SK-N-SH treated with all-trans-retinoic acid at 6 μM for 48 hours (cell line): ENCODE data around the gene CDC34.

Source experiments
- ATAC-seq: fragments of 200-7000 bp; cut with Tn5 transposase; 3 replicates; pipeline ENCODE4 v1.9.1; 2020; ENCODE audit warnings: mild to moderate bottlenecking, moderate library complexity
- ARNTL ChIP-seq: fragments of 450-650 bp; formaldehyde crosslinking; IDR thresholded peaks from 2 replicates; pipeline ENCODE4 v1.5.0; 2020; ENCODE audit warnings: low read depth, mild to moderate bottlenecking, moderate library complexity, borderline replicate concordance
- BACH2 ChIP-seq: fragments of 250-450 bp; sonication (Bioruptor Pico); IDR thresholded peaks from 2 replicates; pipeline ENCODE4 v1.9.0; 2021; ENCODE audit warnings: mild to moderate bottlenecking, borderline replicate concordance
- CSDC2 ChIP-seq: fragments of 250-450 bp; sonication (Bioruptor Pico); IDR thresholded peaks from 2 replicates; pipeline ENCODE4 v1.5.0; 2020; ENCODE audit warnings: mild to moderate bottlenecking, moderate library complexity
- ESRRG ChIP-seq: fragments of 250-450 bp; sonication (Bioruptor Pico); IDR thresholded peaks from 2 replicates; pipeline ENCODE4 v1.6.1; 2021; ENCODE audit warnings: mild to moderate bottlenecking
- GLIS3 ChIP-seq: fragments of 250-450 bp; sonication (Bioruptor Pico); IDR thresholded peaks from 2 replicates; pipeline ENCODE4 v1.5.0; 2020; ENCODE audit warnings: mild to moderate bottlenecking, moderate library complexity
- ISL1 ChIP-seq: fragments of 250-450 bp; sonication (Bioruptor Pico); IDR thresholded peaks from 2 replicates; pipeline ENCODE4 v2.1.2; 2022; ENCODE audit warnings: mild to moderate bottlenecking, moderate library complexity
- OSR1 ChIP-seq: fragments of 250-450 bp; sonication (Bioruptor Pico); IDR thresholded peaks from 2 replicates; pipeline ENCODE4 v1.8.0; 2022; ENCODE audit warnings: moderate library complexity, mild to moderate bottlenecking, inconsistent platforms
- RARB ChIP-seq: fragments of 250-450 bp; sonication (Bioruptor Pico); IDR thresholded peaks from 2 replicates; pipeline ENCODE4 v1.8.0; 2021; ENCODE audit warnings: mild to moderate bottlenecking, moderate library complexity
- SNAI2 ChIP-seq: fragments of 250-450 bp; sonication (Bioruptor Pico); IDR thresholded peaks from 2 replicates; pipeline ENCODE4 v1.5.0; 2020; ENCODE audit warnings: mild to moderate bottlenecking, moderate library complexity
- TCF4 ChIP-seq: fragments of 250-450 bp; sonication (Bioruptor Pico); IDR thresholded peaks from 2 replicates; pipeline ENCODE4 v1.8.0; 2021; ENCODE audit warnings: mild to moderate bottlenecking, moderate library complexity, borderline replicate concordance
- TOX ChIP-seq: fragments of 250-450 bp; sonication (Bioruptor Pico); IDR thresholded peaks from 2 replicates; pipeline ENCODE4 v1.8.0; 2021; ENCODE audit warnings: mild to moderate bottlenecking, moderate library complexity, borderline replicate concordance
- ZC3H10 ChIP-seq: fragments of 250-450 bp; sonication (Bioruptor Pico); IDR thresholded peaks from 2 replicates; pipeline ENCODE4 v1.5.1; 2021; ENCODE audit warnings: mild to moderate bottlenecking, moderate library complexity
- ZFP3 ChIP-seq: fragments of 250-450 bp; sonication (Bioruptor Pico); IDR thresholded peaks from 2 replicates; pipeline ENCODE4 v1.5.0; 2020; ENCODE audit warnings: mild to moderate bottlenecking, moderate library complexity
- ZFP30 ChIP-seq: fragments of 450-650 bp; formaldehyde crosslinking; IDR thresholded peaks from 2 replicates; pipeline ENCODE4 v1.5.0; 2022; ENCODE audit warnings: mild to moderate bottlenecking, moderate library complexity
- ZNF565 ChIP-seq: fragments of 450-650 bp; formaldehyde crosslinking; conservative IDR thresholded peaks from 2 replicates; pipeline ENCODE4 v1.5.0; 2020; ENCODE audit warnings: low read depth, mild to moderate bottlenecking, moderate library complexity
- ZNF70 ChIP-seq: fragments of 450-650 bp; formaldehyde crosslinking; IDR thresholded peaks from 2 replicates; pipeline ENCODE4 v1.5.0; 2020; ENCODE audit warnings: mild to moderate bottlenecking, moderate library complexity
- ZNF8 ChIP-seq: fragments of 450-650 bp; formaldehyde crosslinking; IDR thresholded peaks from 2 replicates; pipeline ENCODE4 v1.5.0; 2020; ENCODE audit warnings: mild to moderate bottlenecking, moderate library complexity
- TF ChIP-seq, protein P1 (sequence below): fragments of 250-450 bp; sonication (Bioruptor Pico); IDR thresholded peaks from 2 replicates; pipeline ENCODE4 v1.5.1; 2021; ENCODE audit warnings: mild to moderate bottlenecking, moderate library complexity
- TF ChIP-seq, protein P2 (sequence below): fragments of 250-450 bp; sonication (Bioruptor Pico); IDR thresholded peaks from 2 replicates; pipeline ENCODE4 v1.5.0; 2020; ENCODE audit warnings: mild to moderate bottlenecking, moderate library complexity
- TF ChIP-seq, protein P3 (sequence below): fragments of 250-450 bp; sonication (Bioruptor Pico); IDR thresholded peaks from 2 replicates; pipeline ENCODE4 v1.5.1; 2020; ENCODE audit warnings: low read depth, mild to moderate bottlenecking, moderate library complexity
- TF ChIP-seq, protein P4 (sequence below): fragments of 250-450 bp; sonication (Bioruptor Pico); IDR thresholded peaks from 2 replicates; pipeline ENCODE4 v1.8.0; 2021; ENCODE audit warnings: low read depth, mild to moderate bottlenecking, moderate library complexity, borderline replicate concordance

The CDC34 gene

DNA sequence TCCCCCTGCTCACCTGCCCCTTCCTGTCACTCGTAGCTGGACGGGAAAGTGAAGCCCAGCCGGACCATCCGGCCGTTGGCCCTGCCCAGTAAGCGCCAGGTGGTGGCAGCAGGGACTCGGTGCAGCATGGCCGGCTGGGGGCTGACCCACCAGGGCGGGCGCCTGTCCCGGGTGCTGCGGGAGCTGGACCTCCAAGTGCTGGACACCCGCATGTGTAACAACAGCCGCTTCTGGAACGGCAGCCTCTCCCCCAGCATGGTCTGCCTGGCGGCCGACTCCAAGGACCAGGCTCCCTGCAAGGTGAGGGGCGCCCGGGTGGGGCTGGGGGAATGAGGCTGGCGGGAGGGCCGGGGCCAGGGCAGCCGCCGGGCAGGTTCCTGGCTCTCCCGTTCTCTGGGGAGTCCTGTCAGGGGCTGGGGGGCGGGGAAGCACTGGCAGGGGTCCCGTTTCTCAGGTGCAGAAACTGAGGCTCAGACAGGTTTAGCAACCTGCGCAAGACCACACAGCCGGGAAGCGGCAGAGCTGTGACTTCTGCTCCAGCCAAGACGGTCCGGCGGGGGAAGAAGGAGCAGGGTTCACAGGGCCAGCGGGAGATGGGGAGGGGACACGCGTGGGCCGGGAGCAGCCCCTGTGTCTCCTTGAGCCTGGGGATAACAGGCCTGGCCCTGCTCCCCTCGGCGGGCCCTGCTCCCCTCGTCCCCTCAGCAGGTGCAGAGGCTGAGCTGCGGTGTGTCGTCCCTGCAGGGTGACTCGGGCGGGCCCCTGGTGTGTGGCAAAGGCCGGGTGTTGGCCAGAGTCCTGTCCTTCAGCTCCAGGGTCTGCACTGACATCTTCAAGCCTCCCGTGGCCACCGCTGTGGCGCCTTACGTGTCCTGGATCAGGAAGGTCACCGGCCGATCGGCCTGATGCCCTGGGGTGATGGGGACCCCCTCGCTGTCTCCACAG, 17.6 kb downstream of the CDC34 start (continued):
- TF ChIP-seq ARNTL (CRISPR knock-in tag) (no peak), ISL1 (CRISPR knock-in tag) (no peak), GLIS3 (CRISPR knock-in tag) (no peak), ESRRG (CRISPR knock-in tag) (no peak), ZNF565 (no peak), CSDC2 (CRISPR knock-in tag) (no peak)

DNA sequence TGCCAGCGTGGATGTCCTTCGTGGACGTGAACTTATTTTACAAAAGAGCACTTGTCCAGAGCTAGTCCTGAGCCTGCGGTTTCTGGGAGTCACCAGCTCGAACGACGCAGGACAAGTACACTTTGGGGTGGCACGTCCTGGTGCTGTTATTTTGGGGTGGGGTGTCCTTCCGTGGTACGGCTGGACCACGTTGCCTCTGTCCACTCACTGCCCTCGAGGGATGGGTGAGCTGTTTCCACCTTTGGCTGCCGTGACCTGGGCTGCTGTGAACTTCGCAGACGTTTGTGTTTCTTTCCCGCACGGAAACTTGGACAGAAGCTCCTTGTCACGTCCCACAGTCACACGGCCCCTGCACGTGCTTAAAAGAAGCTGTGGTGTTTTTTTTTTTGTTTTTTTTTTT, 23.3 kb downstream of the CDC34 start:
- TF ChIP-seq BACH2 (CRISPR knock-in tag), result no peak
- TF ChIP-seq CSDC2 (CRISPR knock-in tag), result no peak
- TF ChIP-seq ZNF8 (CRISPR knock-in tag), result no peak
- no peak for TF ChIP-seq GLIS3 (CRISPR knock-in tag)
- TF ChIP-seq TCF4 (CRISPR knock-in tag), result no peak
- TF ChIP-seq, protein P1, sequence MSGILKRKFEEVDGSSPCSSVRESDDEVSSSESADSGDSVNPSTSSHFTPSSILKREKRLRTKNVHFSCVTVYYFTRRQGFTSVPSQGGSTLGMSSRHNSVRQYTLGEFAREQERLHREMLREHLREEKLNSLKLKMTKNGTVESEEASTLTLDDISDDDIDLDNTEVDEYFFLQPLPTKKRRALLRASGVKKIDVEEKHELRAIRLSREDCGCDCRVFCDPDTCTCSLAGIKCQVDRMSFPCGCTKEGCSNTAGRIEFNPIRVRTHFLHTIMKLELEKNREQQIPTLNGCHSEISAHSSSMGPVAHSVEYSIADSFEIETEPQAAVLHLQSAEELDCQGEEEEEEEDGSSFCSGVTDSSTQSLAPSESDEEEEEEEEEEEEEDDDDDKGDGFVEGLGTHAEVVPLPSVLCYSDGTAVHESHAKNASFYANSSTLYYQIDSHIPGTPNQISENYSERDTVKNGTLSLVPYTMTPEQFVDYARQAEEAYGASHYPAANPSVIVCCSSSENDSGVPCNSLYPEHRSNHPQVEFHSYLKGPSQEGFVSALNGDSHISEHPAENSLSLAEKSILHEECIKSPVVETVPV (CRISPR knock-in tag), result no peak
- no peak for TF ChIP-seq ZFP30
- no peak for TF ChIP-seq TOX (CRISPR knock-in tag)
- ATAC-seq, result no peak

DNA sequence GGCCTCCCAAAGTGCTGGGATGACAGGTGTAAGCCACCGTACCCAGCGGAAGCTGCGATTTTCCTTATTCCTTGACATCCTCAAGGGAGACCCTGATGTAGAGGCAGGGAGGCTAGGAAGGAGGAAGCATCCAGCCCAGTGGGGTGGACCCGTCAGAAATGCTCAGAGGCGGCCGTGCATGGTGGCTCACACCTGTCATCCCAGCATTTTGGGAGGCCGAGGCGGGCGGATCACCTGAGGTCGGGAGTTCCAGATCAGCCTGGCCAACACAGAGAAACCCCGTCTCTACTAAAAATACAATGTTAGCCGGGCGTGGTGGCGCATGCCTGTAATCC, 23.9 kb downstream of the CDC34 start:
- ATAC-seq, result no peak
- no peak for TF ChIP-seq ZNF565
- TF ChIP-seq, protein P2, sequence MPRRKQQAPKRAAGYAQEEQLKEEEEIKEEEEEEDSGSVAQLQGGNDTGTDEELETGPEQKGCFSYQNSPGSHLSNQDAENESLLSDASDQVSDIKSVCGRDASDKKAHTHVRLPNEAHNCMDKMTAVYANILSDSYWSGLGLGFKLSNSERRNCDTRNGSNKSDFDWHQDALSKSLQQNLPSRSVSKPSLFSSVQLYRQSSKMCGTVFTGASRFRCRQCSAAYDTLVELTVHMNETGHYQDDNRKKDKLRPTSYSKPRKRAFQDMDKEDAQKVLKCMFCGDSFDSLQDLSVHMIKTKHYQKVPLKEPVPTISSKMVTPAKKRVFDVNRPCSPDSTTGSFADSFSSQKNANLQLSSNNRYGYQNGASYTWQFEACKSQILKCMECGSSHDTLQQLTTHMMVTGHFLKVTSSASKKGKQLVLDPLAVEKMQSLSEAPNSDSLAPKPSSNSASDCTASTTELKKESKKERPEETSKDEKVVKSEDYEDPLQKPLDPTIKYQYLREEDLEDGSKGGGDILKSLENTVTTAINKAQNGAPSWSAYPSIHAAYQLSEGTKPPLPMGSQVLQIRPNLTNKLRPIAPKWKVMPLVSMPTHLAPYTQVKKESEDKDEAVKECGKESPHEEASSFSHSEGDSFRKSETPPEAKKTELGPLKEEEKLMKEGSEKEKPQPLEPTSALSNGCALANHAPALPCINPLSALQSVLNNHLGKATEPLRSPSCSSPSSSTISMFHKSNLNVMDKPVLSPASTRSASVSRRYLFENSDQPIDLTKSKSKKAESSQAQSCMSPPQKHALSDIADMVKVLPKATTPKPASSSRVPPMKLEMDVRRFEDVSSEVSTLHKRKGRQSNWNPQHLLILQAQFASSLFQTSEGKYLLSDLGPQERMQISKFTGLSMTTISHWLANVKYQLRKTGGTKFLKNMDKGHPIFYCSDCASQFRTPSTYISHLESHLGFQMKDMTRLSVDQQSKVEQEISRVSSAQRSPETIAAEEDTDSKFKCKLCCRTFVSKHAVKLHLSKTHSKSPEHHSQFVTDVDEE, result no peak
- no peak for TF ChIP-seq TCF4 (CRISPR knock-in tag)

DNA sequence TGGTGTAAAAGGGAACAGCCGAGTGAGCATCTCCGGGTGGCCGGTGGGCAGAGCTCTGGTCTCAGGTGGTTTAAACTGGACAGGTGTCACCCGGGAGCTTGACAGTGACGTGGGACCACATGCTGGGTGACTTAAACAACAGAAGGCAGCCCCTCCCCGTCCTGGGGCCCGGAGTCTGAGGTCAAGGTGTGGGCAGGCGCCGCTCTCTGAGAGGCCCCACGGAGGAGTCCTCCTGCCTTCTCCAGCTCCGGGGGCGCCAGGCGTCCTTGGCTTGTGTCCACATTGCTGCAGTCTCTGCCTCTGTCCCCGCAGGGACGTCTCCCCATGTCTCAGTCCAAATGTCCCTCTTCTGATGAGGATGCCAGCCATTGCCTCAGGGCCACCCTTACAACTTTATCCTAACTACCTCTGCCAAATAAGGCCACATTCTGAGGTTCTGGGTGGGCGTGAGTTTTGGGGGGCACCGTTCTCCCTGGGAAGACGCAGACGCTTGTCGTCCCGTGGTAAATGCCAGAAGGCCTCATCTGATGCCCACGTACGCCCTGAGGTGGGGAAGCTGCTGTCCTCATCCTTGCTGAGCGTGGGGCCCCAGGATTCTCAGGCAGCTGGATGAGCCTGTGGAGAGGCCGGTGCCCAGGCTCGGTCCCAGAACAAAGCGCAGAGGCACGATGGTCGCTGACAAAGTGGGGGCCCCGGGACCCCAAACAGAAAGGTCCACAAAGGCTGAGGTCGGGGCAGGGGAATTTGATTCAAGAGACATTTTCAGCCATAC, 25.2 kb downstream of the CDC34 start:
- ATAC-seq, result no peak
- TF ChIP-seq, protein P3, sequence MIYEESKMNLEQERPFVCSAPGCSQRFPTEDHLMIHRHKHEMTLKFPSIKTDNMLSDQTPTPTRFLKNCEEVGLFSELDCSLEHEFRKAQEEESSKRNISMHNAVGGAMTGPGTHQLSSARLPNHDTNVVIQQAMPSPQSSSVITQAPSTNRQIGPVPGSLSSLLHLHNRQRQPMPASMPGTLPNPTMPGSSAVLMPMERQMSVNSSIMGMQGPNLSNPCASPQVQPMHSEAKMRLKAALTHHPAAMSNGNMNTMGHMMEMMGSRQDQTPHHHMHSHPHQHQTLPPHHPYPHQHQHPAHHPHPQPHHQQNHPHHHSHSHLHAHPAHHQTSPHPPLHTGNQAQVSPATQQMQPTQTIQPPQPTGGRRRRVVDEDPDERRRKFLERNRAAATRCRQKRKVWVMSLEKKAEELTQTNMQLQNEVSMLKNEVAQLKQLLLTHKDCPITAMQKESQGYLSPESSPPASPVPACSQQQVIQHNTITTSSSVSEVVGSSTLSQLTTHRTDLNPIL (CRISPR knock-in tag), result no peak
- TF ChIP-seq ISL1 (CRISPR knock-in tag), result no peak
- TF ChIP-seq OSR1 (CRISPR knock-in tag), result no peak
- TF ChIP-seq, protein P1 (CRISPR knock-in tag), result no peak
- TF ChIP-seq ZNF70 (CRISPR knock-in tag), result no peak
- no peak for TF ChIP-seq SNAI2 (CRISPR knock-in tag)
- TF ChIP-seq, protein P2, result no peak
- no peak for TF ChIP-seq ZC3H10 (CRISPR knock-in tag)
- no peak for TF ChIP-seq CSDC2 (CRISPR knock-in tag)
- no peak for TF ChIP-seq ESRRG (CRISPR knock-in tag)
- no peak for TF ChIP-seq ARNTL (CRISPR knock-in tag)
- TF ChIP-seq, protein P4, sequence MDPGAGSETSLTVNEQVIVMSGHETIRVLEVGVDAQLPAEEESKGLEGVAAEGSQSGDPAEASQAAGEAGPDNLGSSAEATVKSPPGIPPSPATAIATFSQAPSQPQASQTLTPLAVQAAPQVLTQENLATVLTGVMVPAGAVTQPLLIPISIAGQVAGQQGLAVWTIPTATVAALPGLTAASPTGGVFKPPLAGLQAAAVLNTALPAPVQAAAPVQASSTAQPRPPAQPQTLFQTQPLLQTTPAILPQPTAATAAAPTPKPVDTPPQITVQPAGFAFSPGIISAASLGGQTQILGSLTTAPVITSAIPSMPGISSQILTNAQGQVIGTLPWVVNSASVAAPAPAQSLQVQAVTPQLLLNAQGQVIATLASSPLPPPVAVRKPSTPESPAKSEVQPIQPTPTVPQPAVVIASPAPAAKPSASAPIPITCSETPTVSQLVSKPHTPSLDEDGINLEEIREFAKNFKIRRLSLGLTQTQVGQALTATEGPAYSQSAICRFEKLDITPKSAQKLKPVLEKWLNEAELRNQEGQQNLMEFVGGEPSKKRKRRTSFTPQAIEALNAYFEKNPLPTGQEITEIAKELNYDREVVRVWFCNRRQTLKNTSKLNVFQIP (CRISPR knock-in tag), result no peak
- TF ChIP-seq ZNF565, result no peak
- TF ChIP-seq TOX (CRISPR knock-in tag), result no peak
- TF ChIP-seq BACH2 (CRISPR knock-in tag), result no peak
- TF ChIP-seq TCF4 (CRISPR knock-in tag), result no peak
- TF ChIP-seq GLIS3 (CRISPR knock-in tag), result no peak
- TF ChIP-seq ZFP3 (CRISPR knock-in tag), result no peak
- no peak for TF ChIP-seq ZNF8 (CRISPR knock-in tag)
- no peak for TF ChIP-seq RARB (CRISPR knock-in tag)
- TF ChIP-seq, all 23 proteins: peak for 0
